C4-2B (cell line): ENCODE results near the gene EFHC2.

Experiments used
- H3K27ac ChIP-seq: fragments of 450-650 bp; 2 replicates; pipeline ENCODE4 v1.5.1; 2017
- ZFX ChIP-seq: fragments of 450-650 bp; IDR thresholded peaks from 2 replicates; pipeline ENCODE4 v1.6.1; 2017
- TF ChIP-seq, protein P1 (sequence below): fragments of 450-650 bp; conservative IDR thresholded peaks from 2 replicates; pipeline ENCODE4 v1.5.1; 2017; ENCODE audit warnings: mild to moderate bottlenecking

The EFHC2 gene

DNA sequence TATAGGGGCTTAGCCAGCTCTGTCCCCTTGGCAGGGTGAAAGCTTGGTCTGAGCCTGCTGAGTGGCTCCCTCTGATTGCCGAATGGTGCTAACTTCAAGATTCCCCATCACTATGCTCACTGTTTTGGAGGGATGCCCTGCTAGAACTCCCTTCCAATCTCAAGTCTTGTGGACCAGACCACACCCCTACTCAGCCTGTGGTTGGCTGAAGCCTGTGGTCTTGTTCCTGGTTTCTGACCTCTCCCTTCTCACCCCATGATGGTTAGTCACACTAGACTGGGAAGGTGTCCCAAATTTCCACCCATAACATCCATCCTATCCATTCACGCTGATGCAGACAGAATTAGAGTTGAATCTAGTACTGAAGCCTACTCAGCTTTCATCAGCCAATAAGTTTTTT is 185.6 kb downstream of the EFHC2 start:
- TF ChIP-seq, protein P1, sequence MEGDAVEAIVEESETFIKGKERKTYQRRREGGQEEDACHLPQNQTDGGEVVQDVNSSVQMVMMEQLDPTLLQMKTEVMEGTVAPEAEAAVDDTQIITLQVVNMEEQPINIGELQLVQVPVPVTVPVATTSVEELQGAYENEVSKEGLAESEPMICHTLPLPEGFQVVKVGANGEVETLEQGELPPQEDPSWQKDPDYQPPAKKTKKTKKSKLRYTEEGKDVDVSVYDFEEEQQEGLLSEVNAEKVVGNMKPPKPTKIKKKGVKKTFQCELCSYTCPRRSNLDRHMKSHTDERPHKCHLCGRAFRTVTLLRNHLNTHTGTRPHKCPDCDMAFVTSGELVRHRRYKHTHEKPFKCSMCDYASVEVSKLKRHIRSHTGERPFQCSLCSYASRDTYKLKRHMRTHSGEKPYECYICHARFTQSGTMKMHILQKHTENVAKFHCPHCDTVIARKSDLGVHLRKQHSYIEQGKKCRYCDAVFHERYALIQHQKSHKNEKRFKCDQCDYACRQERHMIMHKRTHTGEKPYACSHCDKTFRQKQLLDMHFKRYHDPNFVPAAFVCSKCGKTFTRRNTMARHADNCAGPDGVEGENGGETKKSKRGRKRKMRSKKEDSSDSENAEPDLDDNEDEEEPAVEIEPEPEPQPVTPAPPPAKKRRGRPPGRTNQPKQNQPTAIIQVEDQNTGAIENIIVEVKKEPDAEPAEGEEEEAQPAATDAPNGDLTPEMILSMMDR: no peak
- TF ChIP-seq ZFX: no peak
- H3K27ac ChIP-seq: no peak overlapping the region

DNA sequence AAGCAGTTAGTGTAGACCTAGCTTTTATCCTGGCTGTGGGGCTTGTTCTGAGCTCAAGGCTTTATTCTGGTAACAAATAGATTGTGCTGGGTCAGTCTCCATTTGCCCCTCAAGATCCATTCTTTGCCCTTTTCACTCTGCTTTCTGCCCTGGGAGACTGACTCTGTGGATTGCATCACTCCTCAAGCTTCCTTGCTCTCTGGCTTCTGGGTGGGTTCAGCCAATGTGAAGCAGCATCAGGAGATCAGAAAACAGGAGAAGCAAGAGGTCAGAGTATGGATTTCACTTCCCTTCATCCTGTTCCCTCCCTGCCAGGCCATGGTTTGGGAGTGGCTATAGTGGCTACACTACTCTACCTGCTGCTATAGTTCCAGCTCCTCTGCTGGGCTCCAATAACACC is 186.2 kb downstream of the EFHC2 start:
- TF ChIP-seq, protein P1: no peak
- TF ChIP-seq ZFX: no peak

DNA sequence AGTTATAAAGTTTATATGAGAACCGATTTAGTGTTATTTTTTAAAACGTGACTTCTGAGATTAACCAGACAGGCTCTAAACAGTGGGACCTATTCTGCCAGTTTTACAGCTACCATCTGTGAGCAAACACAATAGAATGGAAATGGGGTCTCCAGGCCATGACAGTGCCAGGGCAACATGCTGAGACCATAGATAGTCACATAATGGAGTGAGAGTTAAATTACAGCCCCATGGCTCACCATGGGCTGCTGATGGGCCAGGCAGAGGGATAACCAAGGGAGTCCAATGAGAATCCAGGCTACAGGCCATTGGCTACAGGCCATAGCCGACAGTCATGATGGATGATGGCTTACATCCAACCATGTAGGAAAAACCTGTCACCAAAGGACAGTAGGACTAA is 186.7 kb downstream of the EFHC2 start:
- no peak overlapping the region for H3K27ac ChIP-seq
- TF ChIP-seq, protein P1: no peak
- TF ChIP-seq ZFX: no peak

More for the DNA sequence above, 186.2 kb downstream of the EFHC2 start:
- H3K27ac ChIP-seq: no peak overlapping the region

DNA sequence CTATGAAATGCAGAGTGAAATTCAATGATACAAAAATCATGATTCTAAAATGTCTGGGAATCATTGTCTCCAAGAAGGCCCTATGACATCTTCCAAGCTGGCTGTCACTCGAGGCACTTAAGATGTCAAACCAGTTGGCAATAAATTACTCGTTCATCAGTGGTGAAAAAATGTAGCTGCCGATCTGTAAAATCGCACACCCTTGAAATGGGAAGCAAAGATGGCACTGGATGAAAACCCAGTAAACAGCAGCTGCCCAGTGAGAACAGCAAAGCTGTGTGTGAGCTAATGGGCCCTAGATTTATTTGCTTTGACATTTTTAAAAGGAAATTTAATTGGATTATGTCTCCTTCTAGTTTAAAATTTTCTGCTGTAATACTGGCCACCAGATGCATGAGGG is 188.3 kb downstream of the EFHC2 start:
- TF ChIP-seq, protein P1: no peak
- no peak for TF ChIP-seq ZFX
- H3K27ac ChIP-seq: no peak overlapping the region

- no peak overlapping the region for H3K27ac ChIP-seq
- TF ChIP-seq ZFX: no peak
- TF ChIP-seq, protein P1: no peak
These were observed 190.6 kb downstream of the EFHC2 start for GRCh38 chrX:44152852-44153251.

DNA sequence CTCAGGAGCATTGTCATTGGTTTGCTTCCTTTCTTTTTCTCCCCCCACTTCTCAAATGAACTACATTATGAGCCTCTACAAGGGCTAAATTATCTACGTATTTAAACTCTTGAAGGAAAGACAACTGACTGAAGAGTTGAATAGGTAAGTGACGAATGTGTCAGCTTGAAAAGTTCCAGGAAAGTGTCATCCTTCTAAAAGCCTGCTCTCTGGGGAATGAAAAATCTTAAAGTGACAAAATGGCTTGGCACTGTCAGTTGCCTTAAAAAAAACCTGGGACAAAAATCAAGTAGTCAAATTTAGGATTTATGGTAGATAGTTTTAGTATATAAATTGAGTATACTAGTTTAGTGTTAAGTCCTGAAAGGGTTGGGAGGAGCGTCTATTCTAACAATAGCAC is 196.3 kb downstream of the EFHC2 start:
- no peak for TF ChIP-seq ZFX
- TF ChIP-seq, protein P1: no peak
- H3K27ac ChIP-seq: no peak overlapping the region

DNA sequence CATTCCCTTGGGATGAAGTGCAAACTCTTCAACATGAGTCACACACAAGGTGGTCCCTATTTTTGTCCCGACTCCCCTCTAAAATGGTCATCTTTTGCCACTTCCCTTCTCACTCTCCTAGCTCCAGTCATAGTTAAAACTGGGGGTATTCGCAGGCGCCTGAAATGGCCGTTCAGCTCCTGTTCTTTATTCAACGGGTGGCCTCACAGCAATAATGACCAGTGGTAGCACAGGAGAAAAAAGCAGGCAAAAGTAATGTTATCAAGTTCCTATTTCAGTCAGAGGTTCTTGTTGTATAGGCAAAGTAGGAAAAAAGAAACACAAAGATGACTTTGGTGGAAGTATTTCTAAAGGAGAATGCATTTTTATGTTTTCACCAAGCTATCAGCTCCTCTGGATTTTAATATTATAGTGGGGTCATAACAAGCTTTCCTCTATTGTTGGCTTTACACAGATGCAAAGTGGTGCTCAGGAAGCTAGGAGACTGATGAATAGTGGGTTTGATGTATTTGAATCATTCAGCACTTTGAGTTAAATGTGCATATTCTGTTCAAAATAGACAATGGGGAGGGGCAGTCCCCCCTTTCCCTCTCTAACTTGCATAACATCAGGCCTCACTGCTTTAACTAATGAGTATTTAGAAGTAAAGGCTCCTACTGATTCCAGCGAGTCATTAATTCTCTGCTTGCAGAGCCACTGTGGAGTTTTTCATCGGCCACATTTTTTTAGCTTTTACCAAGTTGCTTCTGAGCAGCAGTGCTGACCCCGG is 199.1 kb downstream of the EFHC2 start:
- TF ChIP-seq, protein P1: no peak
- TF ChIP-seq ZFX: no peak
- H3K27ac ChIP-seq: no peak overlapping the region
